Measurements from ENCODE around the gene IGSF21. TPM values are rescaled to one million over a fixed set of nuclear protein-coding genes. Genes with fewer than 3 reads are reported as not detected.

Gene IGSF21
- total RNA-seq, 4 donors from 2014 or later, result 0.26 to 2.7 (median 0.88) TPM; not detected in 1

GRCh38 chr1:18408656-18409370 is 301.2 kb downstream of the IGSF21 start:
- peaks cover 0 to 64% (median 0%) of the 10 kb centered on the region in 4 donors for H3K27me3 ChIP-seq
- no peaks in the 10 kb centered on the region for H3K4me1 ChIP-seq
- WGBS, 2 donors, result 32 to 55% methylated on average over 4 to 7 of the region's 12 CpGs
- H3K27ac ChIP-seq, result no peak overlapping the region
- peaks cover 0 to 26% (median 21%) of the 10 kb centered on the region in 3 donors for H3K9me3 ChIP-seq
- no peak for DNase-seq
- no peaks in the 10 kb centered on the region for H3K36me3 ChIP-seq
- intact Hi-C loops (cut with DNase I), result no loop called here
- H3K4me3 ChIP-seq, result no peak overlapping the region
- TF ChIP-seq CTCF (IDR thresholded peaks at IDR 0.05) (no peak), POLR2A (IDR thresholded peaks at IDR 0.05) (no peak)

- DNase-seq, result no peak
- Histone ChIP-seq H3K4me1 (no peaks in the 10 kb centered on the region), H3K27ac (no peak overlapping the region), H3K36me3 (no peaks in the 10 kb centered on the region), H3K9me3 (peaks cover 0 to 26% (median 21%) of the 10 kb centered on the region in 3 donors), H3K27me3 (peaks cover 0 to 65% (median 0%) of the 10 kb centered on the region in 4 donors), H3K4me3 (no peak overlapping the region)
- intact Hi-C loops (cut with DNase I), result no loop called here
- TF ChIP-seq POLR2A (IDR thresholded peaks at IDR 0.05), result no peak
- TF ChIP-seq CTCF (IDR thresholded peaks at IDR 0.05), result no peak
- 67 to 75% methylated on average over 8 of the region's 8 CpGs for WGBS, 2 donors
These were observed 302.1 kb downstream of the IGSF21 start for GRCh38 chr1:18409609-18410237.

- Histone ChIP-seq H3K27ac (no peak overlapping the region), H3K27me3 (peaks cover 0 to 65% (median 0%) of the 10 kb centered on the region in 4 donors), H3K4me1 (no peaks in the 10 kb centered on the region), H3K4me3 (no peak overlapping the region), H3K9me3 (peaks cover 0 to 26% (median 21%) of the 10 kb centered on the region in 3 donors), H3K36me3 (no peaks in the 10 kb centered on the region)
- intact Hi-C loops (cut with DNase I), result no loop called here
- 64 to 69% methylated on average over 5 to 8 of the region's 13 CpGs for WGBS, 2 donors
- DNase-seq, result no peak
- TF ChIP-seq CTCF (IDR thresholded peaks at IDR 0.05), result no peak
- TF ChIP-seq POLR2A (IDR thresholded peaks at IDR 0.05), result no peak
These were observed 302.8 kb downstream of the IGSF21 start for GRCh38 chr1:18410407-18410806.

- H3K27ac ChIP-seq, result no peak overlapping the region
- no peaks in the 10 kb centered on the region for H3K4me1 ChIP-seq
- TF ChIP-seq POLR2A (IDR thresholded peaks at IDR 0.05) (no peak), CTCF (IDR thresholded peaks at IDR 0.05) (no peak)
- H3K27me3 ChIP-seq, result peaks cover 0 to 60% (median 0%) of the 10 kb centered on the region in 4 donors
- no peaks in the 10 kb centered on the region for H3K36me3 ChIP-seq
- H3K9me3 ChIP-seq, result peaks cover 0 to 26% (median 21%) of the 10 kb centered on the region in 3 donors
- DNase-seq, result no peak
- no peak overlapping the region for H3K4me3 ChIP-seq
- WGBS, 2 donors, result 82 to 84% methylated on average over 2 of the region's 2 CpGs
- intact Hi-C loops (cut with DNase I), result no loop called here
These were observed 303.7 kb downstream of the IGSF21 start for GRCh38 chr1:18411321-18411720.
